H9 (cell line): Measurements from ENCODE around the gene CDH4. TPM values are rescaled to one million over a fixed set of nuclear protein-coding genes. Genes with fewer than 3 reads are reported as not detected.

ENCODE experiments used
- DNase-seq: peaks from one replicate; pipeline ENCODE4 v3.0.0-alpha.2; 2017
- H2AFZ ChIP-seq: one replicate; pipeline ENCODE4 v1.6.1; 2013; ENCODE audit warnings: mild to moderate bottlenecking, low read length, control low read depth, moderate library complexity
- H2AK5ac ChIP-seq: 2 replicates; pipeline ENCODE4 v1.6.1; 2013; ENCODE audit warnings: low read length, control low read depth, mixed read lengths; ENCODE audit not compliant: insufficient read length
- H2BK120ac ChIP-seq: one replicate; pipeline ENCODE4 v1.6.1; 2013; ENCODE audit warnings: low read depth, mild to moderate bottlenecking, low read length, control low read depth, inconsistent platforms; ENCODE audit not compliant: poor library complexity, severe bottlenecking
- H2BK12ac ChIP-seq: 2 replicates; pipeline ENCODE4 v1.6.1; 2013; ENCODE audit warnings: low read length, control low read depth, mixed read lengths, low read depth; ENCODE audit not compliant: insufficient read length
- H2BK15ac ChIP-seq: 2 replicates; pipeline ENCODE4 v1.6.1; 2013; ENCODE audit warnings: low read depth, low read length, control low read depth
- H2BK20ac ChIP-seq: one replicate; pipeline ENCODE4 v1.6.1; 2013; ENCODE audit warnings: low read depth, mild to moderate bottlenecking, low read length, control low read depth, inconsistent platforms; ENCODE audit not compliant: poor library complexity, severe bottlenecking
- H2BK5ac ChIP-seq: 2 replicates; pipeline ENCODE4 v1.6.1; 2013; ENCODE audit warnings: low read length, control low read depth, mixed read lengths; ENCODE audit not compliant: insufficient read length
- H3K14ac ChIP-seq: 2 replicates; pipeline ENCODE4 v1.6.1; 2013; ENCODE audit warnings: low read length, control low read depth; ENCODE audit not compliant: insufficient read depth
- H3K18ac ChIP-seq: 2 replicates; pipeline ENCODE4 v1.6.1; 2013; ENCODE audit warnings: low read depth, mild to moderate bottlenecking, mixed read lengths, low read length, control low read depth; ENCODE audit not compliant: insufficient read length
- H3K23ac ChIP-seq: 2 replicates; pipeline ENCODE4 v1.6.1; 2013; ENCODE audit warnings: low read length, control low read depth, mixed read lengths, low read depth; ENCODE audit not compliant: insufficient read length
- H3K23me2 ChIP-seq: 2 replicates; pipeline ENCODE4 v1.6.1; 2013; ENCODE audit warnings: low read depth, mild to moderate bottlenecking, mixed read lengths, low read length, control low read depth; ENCODE audit not compliant: insufficient read length, poor library complexity, severe bottlenecking
- H3K27ac ChIP-seq: 2 replicates; pipeline ENCODE4 v1.5.1; 2013; ENCODE audit warnings: low read length, control low read depth, mixed read lengths, low read depth; ENCODE audit not compliant: insufficient read length
- H3K27me3 ChIP-seq: 2 replicates; pipeline ENCODE4 v1.6.1; 2013; ENCODE audit warnings: low read length, control low read depth, inconsistent platforms; ENCODE audit not compliant: insufficient read depth
- H3K4ac ChIP-seq: 2 replicates; pipeline ENCODE4 v1.6.1; 2013; ENCODE audit warnings: low read depth, mild to moderate bottlenecking, control low read depth, inconsistent platforms, low read length, moderate library complexity
- H3K4me1 ChIP-seq: 2 replicates; pipeline ENCODE4 v1.6.1; 2013; ENCODE audit warnings: low read length, control low read depth, inconsistent platforms; ENCODE audit not compliant: insufficient read depth
- H3K4me2 ChIP-seq: 2 replicates; pipeline ENCODE4 v1.6.1; 2013; ENCODE audit warnings: low read length, control low read depth, mixed read lengths; ENCODE audit not compliant: insufficient read length, insufficient read depth
- H3K56ac ChIP-seq: 2 replicates; pipeline ENCODE4 v1.6.1; 2013; ENCODE audit warnings: low read depth, mild to moderate bottlenecking, mixed read lengths, low read length, control low read depth; ENCODE audit not compliant: insufficient read length
- H3K79me1 ChIP-seq: 2 replicates; pipeline ENCODE4 v1.6.1; 2013; ENCODE audit warnings: low read depth, mild to moderate bottlenecking, moderate library complexity, low read length, control low read depth, inconsistent platforms; ENCODE audit not compliant: insufficient read depth, poor library complexity, severe bottlenecking
- H3K79me2 ChIP-seq: 2 replicates; pipeline ENCODE4 v1.6.1; 2013; ENCODE audit warnings: low read length, control low read depth, inconsistent platforms; ENCODE audit not compliant: insufficient read depth
- H3K9ac ChIP-seq: 2 replicates; pipeline ENCODE4 v1.6.1; 2013; ENCODE audit warnings: low read length, control low read depth, mixed read lengths; ENCODE audit not compliant: insufficient read length; ENCODE audit errors: extremely low read depth
- H3K9me3 ChIP-seq: one replicate; pipeline ENCODE4 v1.6.1; 2013; ENCODE audit warnings: low read depth, low read length, inconsistent platforms; ENCODE audit not compliant: control insufficient read depth
- H3T11ph ChIP-seq: one replicate; pipeline ENCODE4 v1.6.1; 2013; ENCODE audit warnings: mild to moderate bottlenecking, low read length, control low read depth, inconsistent platforms
- H4K20me1 ChIP-seq: one replicate; pipeline ENCODE4 v1.6.1; 2013; ENCODE audit not compliant: control insufficient read depth, insufficient read length, insufficient read depth
- H4K5ac ChIP-seq: 2 replicates; pipeline ENCODE4 v1.6.1; 2013; ENCODE audit warnings: low read depth, mild to moderate bottlenecking, mixed read lengths, low read length, control low read depth; ENCODE audit not compliant: insufficient read length
- H4K8ac ChIP-seq: replicated peaks from 2 replicates; pipeline ENCODE4 v1.6.1; 2013; ENCODE audit warnings: low read length, control low read depth, mixed read lengths, low read depth; ENCODE audit not compliant: insufficient read length
- H4K91ac ChIP-seq: 2 replicates; pipeline ENCODE4 v1.6.1; 2013; ENCODE audit warnings: low read depth, mild to moderate bottlenecking, moderate library complexity, mixed read lengths, low read length, control low read depth; ENCODE audit not compliant: insufficient read length
- H3K27ac Mint-ChIP-seq, 3 experiments: 2 replicates in 2 of 3; 3 replicates in 1 of 3; pipeline ENCODE4 v1.8.0; 2020 to 2021; ENCODE audit warnings: mixed read lengths in 3 of 3, mild to moderate bottlenecking in 1 of 3, moderate library complexity in 1 of 3
- H3K27me3 Mint-ChIP-seq: 2 replicates; pipeline ENCODE4 v1.8.0; 2021; ENCODE audit warnings: low read depth, mild to moderate bottlenecking, moderate library complexity, mixed read lengths
- H3K36me3 Mint-ChIP-seq, 3 experiments: 2 replicates in 2 of 3; 3 replicates in 1 of 3; pipeline ENCODE4 v1.8.0; 2020 to 2021; ENCODE audit warnings: low read depth in 3 of 3, mixed read lengths in 3 of 3; ENCODE audit not compliant: insufficient read depth in 1 of 3
- H3K4me1 Mint-ChIP-seq, 2 experiments: 2 replicates each; pipeline ENCODE4 v1.8.0; 2020; ENCODE audit warnings: mixed read lengths in 2 of 2
- H3K4me3 Mint-ChIP-seq, 2 experiments: 2 replicates in 1 of 2; 3 replicates in 1 of 2; pipeline ENCODE4 v1.8.0; 2020 to 2021; ENCODE audit warnings: mild to moderate bottlenecking in 2 of 2, mixed read lengths in 2 of 2, moderate library complexity in 1 of 2
- H3K9me3 Mint-ChIP-seq, 2 experiments: 2 replicates in 1 of 2; 3 replicates in 1 of 2; pipeline ENCODE4 v1.8.0; 2020; ENCODE audit warnings: mild to moderate bottlenecking in 2 of 2, mixed read lengths in 2 of 2, moderate library complexity in 1 of 2
- CTCF ChIP-seq: fragments of 200-600 bp; sonication (generic); conservative IDR thresholded peaks from 3 replicates; pipeline ENCODE4 v1.8.0; 2021; ENCODE audit warnings: antibody characterized with exemption, mild to moderate bottlenecking
- WGBS: extraction: QIAGEN DNeasy Blood & Tissue Kit; methylation state at CpG from one replicate; pipeline ENCODE4 v1.1.7; 2013; ENCODE audit warnings: missing lambda C conversion rate, low lambda C conversion rate, mixed read lengths; ENCODE audit not compliant: insufficient read length; ENCODE audit errors: extremely low coverage; 5-methylcytosine and 5-hydroxymethylcytosine counted together
- total RNA-seq: library from RNA; stranded (reverse); gene quantifications from 2 replicates; pipeline ENCODE4 v1.2.1, GENCODE V29; 2021

The CDH4 gene
- total RNA-seq, 1 experiment from 2014 or later = 3.0 TPM

GRCh38 chr20:61447952-61448351 lies 195.9 kb downstream of the CDH4 start:
- Histone ChIP-seq H2AK5ac (no peak overlapping the region), H3K9ac (no peak overlapping the region), H3K4me2 (no peak overlapping the region), H2BK12ac (no peak overlapping the region), H3K18ac (no peak overlapping the region), H3K23ac (no peak overlapping the region), H4K8ac (no peak overlapping the region), H2BK5ac (no peak overlapping the region), H3K79me1 (no peaks in the 10 kb centered on the region), H2BK20ac (no peak overlapping the region), H3K4ac (no peak overlapping the region), H4K91ac (no peak overlapping the region), H3T11ph (no peak overlapping the region), H3K27me3 (no peaks in the 10 kb centered on the region), H3K56ac (no peak overlapping the region), H3K14ac (no peak overlapping the region), H2AFZ (no peak overlapping the region), H3K79me2 (no peaks in the 10 kb centered on the region), H4K5ac (no peak overlapping the region), H2BK15ac (no peak overlapping the region), H3K9me3 (no peaks in the 10 kb centered on the region), H3K23me2 (no peaks in the 10 kb centered on the region), H3K27ac (no peak overlapping the region), H2BK120ac (no peak overlapping the region), H3K4me1 (peaks cover 10% of the 10 kb centered on the region; the same call in 1 of the 2 replicates), H4K20me1 (no peaks in the 10 kb centered on the region)
- Mint-ChIP-seq H3K27ac (peak overlapping the region; percentile 36 to 96 (median 85); a peak in 6 of 7 replicates), H3K36me3 (no peaks in the 10 kb centered on the region), H3K4me3 (peak overlapping the region; percentile 12 to 53; a peak in 3 of 5 replicates), H3K9me3 (no peaks in the 10 kb centered on the region), H3K4me1 (peaks cover 48 to 49% of the 10 kb centered on the region in 2 experiments), H3K27me3 (peaks cover 6% of the 10 kb centered on the region; the same call in 1 of the 2 replicates)
- TF ChIP-seq CTCF = no peak
- WGBS = no CpG with 5 or more reads among the region's 6 CpGs
- DNase-seq = peak; percentile 23
